Ishikawa (cell line): Measurements from ENCODE around the gene RBCK1.

Experiments
- EP300 ChIP-seq: IDR thresholded peaks from 2 replicates; pipeline ENCODE4 v1.6.1; 2012; ENCODE audit warnings: borderline replicate concordance
- NFIC ChIP-seq: IDR thresholded peaks from 2 replicates; pipeline ENCODE4 v1.6.1; 2012
- RAD21 ChIP-seq: IDR thresholded peaks from 2 replicates; pipeline ENCODE4 v1.6.1; 2012; ENCODE audit warnings: low read depth
- REST ChIP-seq: IDR thresholded peaks from 2 replicates; pipeline ENCODE4 v1.6.1; 2012; ENCODE audit warnings: low read depth, mild to moderate bottlenecking
- TEAD4 ChIP-seq: IDR thresholded peaks from 2 replicates; pipeline ENCODE4 v1.6.1; 2012
- USF1 ChIP-seq: IDR thresholded peaks from 2 replicates; pipeline ENCODE4 v1.6.1; 2012

- no peak for TF ChIP-seq EP300
- no peak for TF ChIP-seq NFIC
- TF ChIP-seq RAD21: no peak
- TF ChIP-seq TEAD4: no peak
- no peak for TF ChIP-seq REST
- TF ChIP-seq USF1: no peak
Observed at GRCh38 chr20:472889-473292, 64.8 kb downstream of the RBCK1 start.
